Smooth muscle cell (in vitro differentiated cells): ENCODE data around the gene KMT2C. TPM values are rescaled to one million over a fixed set of nuclear protein-coding genes. Genes with fewer than 3 reads are reported as not detected.
"Not testable (repeated sequence)": the region's sequence is repeated elsewhere in the genome, so short reads cannot be mapped to it uniquely, and the experiment has no call there.

Experiments used
- DNase-seq: peaks from one replicate; lab custom pipeline; 2025; ENCODE audit not compliant: unreplicated experiment; lab: John Stamatoyannopoulos, UW
- H2AFZ ChIP-seq: fragments of 200-600 bp; sonication (generic); 2 replicates; pipeline ENCODE4 v1.6.0; 2016; ENCODE audit warnings: antibody characterized with exemption, low read depth, mild to moderate bottlenecking
- H3F3A ChIP-seq: fragments of 200-600 bp; sonication (generic); 2 replicates; pipeline ENCODE4 v1.6.0; 2017; ENCODE audit warnings: antibody characterized with exemption, low read depth
- H3K27ac ChIP-seq: fragments of 200-600 bp; sonication (generic); 2 replicates; pipeline ENCODE4 v1.5.1; 2016; ENCODE audit warnings: low read depth, mild to moderate bottlenecking
- H3K27me3 ChIP-seq: fragments of 200-600 bp; sonication (generic); 2 replicates; pipeline ENCODE4 v1.6.1; 2016; ENCODE audit warnings: low read depth, mild to moderate bottlenecking
- H3K36me3 ChIP-seq: fragments of 200-600 bp; sonication (generic); 2 replicates; pipeline ENCODE4 v1.5.1; 2016; ENCODE audit warnings: low read depth
- H3K4me1 ChIP-seq: fragments of 200-600 bp; sonication (generic); 2 replicates; pipeline ENCODE4 v1.5.1; 2016; ENCODE audit warnings: low read depth
- H3K4me2 ChIP-seq: fragments of 200-600 bp; sonication (generic); 2 replicates; pipeline ENCODE4 v1.6.0; 2016; ENCODE audit warnings: mild to moderate bottlenecking
- H3K4me3 ChIP-seq: fragments of 200-600 bp; sonication (generic); 2 replicates; pipeline ENCODE4 v1.5.1; 2016; ENCODE audit warnings: mild to moderate bottlenecking
- H3K79me2 ChIP-seq: fragments of 200-600 bp; sonication (generic); 2 replicates; pipeline ENCODE4 v1.6.0; 2016; ENCODE audit warnings: low read depth, mild to moderate bottlenecking
- H3K9ac ChIP-seq: fragments of 200-600 bp; sonication (generic); 2 replicates; pipeline ENCODE4 v1.6.0; 2016; ENCODE audit warnings: low read depth
- H3K9me3 ChIP-seq: fragments of 200-600 bp; sonication (generic); replicated peaks from 2 replicates; pipeline ENCODE4 v1.5.1; 2016; ENCODE audit warnings: low read depth
- H4K20me1 ChIP-seq: fragments of 200-600 bp; sonication (generic); 2 replicates; pipeline ENCODE4 v1.6.0; 2016; ENCODE audit warnings: low read depth
- WGBS: methylation state at CpG from one replicate; pipeline ENCODE4 v1.1.7; 2016; ENCODE audit warnings: low lambda C conversion rate; 5-methylcytosine and 5-hydroxymethylcytosine counted together
- polyA plus RNA-seq: library from polyadenylated mRNA; unstranded; fragments of >200 nt; fragmentation: Nextera tagmentation; extraction: Ambion mirVana; gene quantifications from 2 replicates; pipeline ENCODE4 v1.2.1, GENCODE V29; 2016
- total RNA-seq: library from RNA; depleted of rRNA; stranded (reverse); fragments of >200 nt; gene quantifications from 2 replicates; pipeline ENCODE4 v1.2.3, GENCODE V29; 2014
- TF ChIP-seq, protein P1 (sequence below): fragments of 200-600 bp; sonication (generic); IDR thresholded peaks from 2 replicates; pipeline ENCODE4 v1.5.1; 2017; ENCODE audit warnings: borderline replicate concordance, mild to moderate bottlenecking, antibody characterized with exemption; ENCODE audit not compliant: insufficient read depth, poor library complexity, severe bottlenecking

KMT2C gene
- total and polyA plus RNA-seq, 2 experiments from 2014 or later: 10.1 to 36.7 TPM

- not testable (repeated sequence) for H3K36me3 ChIP-seq, H3K9ac ChIP-seq, H3F3A ChIP-seq, H3K4me3 ChIP-seq, H2AFZ ChIP-seq, H3K9me3 ChIP-seq, DNase-seq, H3K27me3 ChIP-seq
- Histone ChIP-seq H3K27ac (peak overlapping the region; percentile 7), H4K20me1 (peaks cover 97% of the 10 kb centered on the region), H3K4me1 (peaks cover 16% of the 10 kb centered on the region), H3K79me2 (peaks cover 94% of the 10 kb centered on the region), H3K4me2 (peak overlapping the region; percentile 5)
- WGBS: 54% methylated on average over 4 of the region's 4 CpGs
Observed at GRCh38 chr7:152384235-152385200, 51.3 kb downstream of the KMT2C start.

DNA sequence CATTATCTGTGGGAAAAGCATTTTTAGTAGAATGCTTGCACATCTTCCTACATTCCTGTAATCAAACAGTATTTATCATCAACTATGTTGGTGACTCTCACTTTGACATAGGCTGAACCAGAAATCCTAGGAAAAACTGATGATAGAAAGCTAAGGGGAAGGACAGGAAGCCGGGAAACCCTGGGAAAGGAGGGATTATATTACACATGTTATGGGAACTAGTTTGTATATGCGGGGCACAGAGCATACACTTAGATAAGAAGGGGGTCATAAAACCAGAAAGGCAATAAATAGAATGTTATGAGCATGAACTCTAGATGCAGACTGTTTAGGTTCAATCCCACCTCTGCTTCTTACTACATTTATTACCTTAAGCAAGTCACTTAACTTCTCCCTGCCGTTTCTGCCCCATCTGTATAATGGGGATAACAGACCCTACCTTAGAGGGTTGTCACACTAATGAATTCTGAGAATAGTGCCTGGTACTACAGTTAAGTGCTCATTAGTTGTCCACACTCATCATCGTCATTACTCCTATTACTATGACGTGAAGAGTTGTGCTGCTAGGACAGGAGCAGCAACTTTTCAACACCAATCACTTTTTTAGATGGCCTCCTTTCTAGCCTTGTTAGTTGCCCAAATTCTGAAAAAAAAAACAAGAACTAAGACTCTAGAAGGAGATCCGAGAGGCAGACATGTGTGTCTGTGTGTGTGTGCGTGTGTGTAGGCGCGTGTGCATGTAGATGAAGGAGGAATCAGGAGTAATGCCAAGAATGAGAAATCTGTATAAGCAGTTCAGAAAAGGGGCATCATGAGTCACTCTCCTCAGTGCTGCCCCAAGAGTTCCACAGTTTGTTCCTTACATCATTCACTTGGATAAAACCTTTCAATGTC lies 52.2 kb downstream of the KMT2C start:
- no peak overlapping the region for H3K9ac ChIP-seq
- peaks cover 97% of the 10 kb centered on the region for H4K20me1 ChIP-seq
- peak overlapping the region; percentile 18 for H3K27ac ChIP-seq
- peaks cover 94% of the 10 kb centered on the region for H3K79me2 ChIP-seq
- H3F3A ChIP-seq: no peaks in the 10 kb centered on the region
- no peaks in the 10 kb centered on the region for H3K27me3 ChIP-seq
- H3K4me3 ChIP-seq: no peak overlapping the region
- peak overlapping the region; percentile 5 for H3K4me2 ChIP-seq
- no peaks in the 10 kb centered on the region for H3K36me3 ChIP-seq
- H3K4me1 ChIP-seq: peaks cover 16% of the 10 kb centered on the region
- H2AFZ ChIP-seq: no peak overlapping the region
- H3K9me3 ChIP-seq: no peaks in the 10 kb centered on the region
- TF ChIP-seq, protein P1, sequence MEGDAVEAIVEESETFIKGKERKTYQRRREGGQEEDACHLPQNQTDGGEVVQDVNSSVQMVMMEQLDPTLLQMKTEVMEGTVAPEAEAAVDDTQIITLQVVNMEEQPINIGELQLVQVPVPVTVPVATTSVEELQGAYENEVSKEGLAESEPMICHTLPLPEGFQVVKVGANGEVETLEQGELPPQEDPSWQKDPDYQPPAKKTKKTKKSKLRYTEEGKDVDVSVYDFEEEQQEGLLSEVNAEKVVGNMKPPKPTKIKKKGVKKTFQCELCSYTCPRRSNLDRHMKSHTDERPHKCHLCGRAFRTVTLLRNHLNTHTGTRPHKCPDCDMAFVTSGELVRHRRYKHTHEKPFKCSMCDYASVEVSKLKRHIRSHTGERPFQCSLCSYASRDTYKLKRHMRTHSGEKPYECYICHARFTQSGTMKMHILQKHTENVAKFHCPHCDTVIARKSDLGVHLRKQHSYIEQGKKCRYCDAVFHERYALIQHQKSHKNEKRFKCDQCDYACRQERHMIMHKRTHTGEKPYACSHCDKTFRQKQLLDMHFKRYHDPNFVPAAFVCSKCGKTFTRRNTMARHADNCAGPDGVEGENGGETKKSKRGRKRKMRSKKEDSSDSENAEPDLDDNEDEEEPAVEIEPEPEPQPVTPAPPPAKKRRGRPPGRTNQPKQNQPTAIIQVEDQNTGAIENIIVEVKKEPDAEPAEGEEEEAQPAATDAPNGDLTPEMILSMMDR: no peak
- 56% methylated on average over 9 of the region's 9 CpGs for WGBS
- DNase-seq: no peak

GRCh38 chr7:152382244-152382643 lies 53.6 kb downstream of the KMT2C start:
- H3K4me2 ChIP-seq: no peak overlapping the region
- DNase-seq: no peak
- TF ChIP-seq, protein P1: no peak
- no peak overlapping the region for H3K4me3 ChIP-seq
- H3K9ac ChIP-seq: no peak overlapping the region
- H3K79me2 ChIP-seq: peaks cover 91% of the 10 kb centered on the region
- H3F3A ChIP-seq: no peaks in the 10 kb centered on the region
- H3K27me3 ChIP-seq: no peaks in the 10 kb centered on the region
- H3K27ac ChIP-seq: no peak overlapping the region
- H3K36me3 ChIP-seq: no peaks in the 10 kb centered on the region
- peaks cover 93% of the 10 kb centered on the region for H4K20me1 ChIP-seq
- H3K4me1 ChIP-seq: peaks cover 16% of the 10 kb centered on the region
- 58% methylated on average over 1 of the region's 1 CpG for WGBS
- no peak overlapping the region for H2AFZ ChIP-seq
- no peaks in the 10 kb centered on the region for H3K9me3 ChIP-seq

DNA sequence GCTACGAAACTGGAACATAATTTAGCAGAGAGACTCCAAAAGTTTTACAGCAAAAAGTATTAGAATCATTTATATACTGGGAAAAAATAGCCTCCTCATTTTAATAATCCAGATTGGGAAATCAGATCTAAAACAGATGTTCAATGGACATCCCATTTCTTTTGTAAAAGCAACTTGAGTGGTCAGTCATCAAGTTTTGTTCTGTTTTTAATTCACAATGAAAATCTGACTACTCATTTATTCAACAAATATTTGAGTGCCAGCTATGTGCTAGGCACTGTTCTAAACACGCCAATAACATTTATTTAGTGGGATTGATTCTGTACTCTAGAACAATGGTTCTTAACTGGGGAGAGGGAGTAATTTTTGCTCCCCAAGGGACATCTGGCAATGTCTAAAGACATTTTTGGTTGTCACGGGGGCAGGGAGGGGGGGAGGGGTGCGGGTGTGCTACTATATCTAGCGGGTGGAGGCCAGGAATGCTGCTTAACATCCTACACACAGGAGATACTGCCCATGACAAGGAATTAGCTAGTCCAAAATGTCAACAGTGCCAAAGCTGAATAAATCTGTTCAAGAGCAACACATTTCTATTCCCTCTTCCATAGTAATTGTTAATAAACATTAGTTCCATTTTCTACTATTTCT lies 54.7 kb downstream of the KMT2C start:
- Histone ChIP-seq H3K79me2 (peaks cover 94% of the 10 kb centered on the region), H3K4me1 (peaks cover 16% of the 10 kb centered on the region), H4K20me1 (peaks cover 93% of the 10 kb centered on the region)
- not testable (repeated sequence) for H3K36me3 ChIP-seq, H3K9me3 ChIP-seq, H3K27me3 ChIP-seq, H3F3A ChIP-seq, DNase-seq, H2AFZ ChIP-seq, H3K4me3 ChIP-seq, H3K9ac ChIP-seq, H3K4me2 ChIP-seq, H3K27ac ChIP-seq
- WGBS: 52% methylated on average over 5 of the region's 5 CpGs

DNA sequence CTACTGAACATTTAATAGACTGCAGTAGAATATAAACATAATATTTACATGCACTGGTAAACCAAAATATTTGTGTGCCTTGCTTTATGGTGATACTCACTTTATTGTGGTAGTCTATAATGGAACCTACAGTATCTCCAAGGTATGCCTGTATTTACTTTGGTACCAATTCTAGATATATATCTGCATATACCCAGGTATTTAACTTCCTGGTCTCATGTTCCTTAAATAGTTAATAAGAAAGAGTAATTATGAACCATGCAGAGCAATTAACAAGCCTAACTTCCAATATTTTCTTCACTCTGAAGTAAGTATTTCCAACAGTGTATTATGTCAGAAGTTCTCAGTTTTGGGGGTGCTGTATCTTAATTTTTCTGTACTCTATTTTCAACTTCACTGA lies 57.3 kb downstream of the KMT2C start:
- not testable (repeated sequence) for H2AFZ ChIP-seq, H3K9me3 ChIP-seq, H3K27ac ChIP-seq, H3K27me3 ChIP-seq, DNase-seq, H3K4me2 ChIP-seq, H3K4me3 ChIP-seq, H3K9ac ChIP-seq, H3F3A ChIP-seq, H3K36me3 ChIP-seq
- peaks cover 96% of the 10 kb centered on the region for H4K20me1 ChIP-seq
- H3K79me2 ChIP-seq: peaks cover 97% of the 10 kb centered on the region
- H3K4me1 ChIP-seq: peaks cover 16% of the 10 kb centered on the region

DNA sequence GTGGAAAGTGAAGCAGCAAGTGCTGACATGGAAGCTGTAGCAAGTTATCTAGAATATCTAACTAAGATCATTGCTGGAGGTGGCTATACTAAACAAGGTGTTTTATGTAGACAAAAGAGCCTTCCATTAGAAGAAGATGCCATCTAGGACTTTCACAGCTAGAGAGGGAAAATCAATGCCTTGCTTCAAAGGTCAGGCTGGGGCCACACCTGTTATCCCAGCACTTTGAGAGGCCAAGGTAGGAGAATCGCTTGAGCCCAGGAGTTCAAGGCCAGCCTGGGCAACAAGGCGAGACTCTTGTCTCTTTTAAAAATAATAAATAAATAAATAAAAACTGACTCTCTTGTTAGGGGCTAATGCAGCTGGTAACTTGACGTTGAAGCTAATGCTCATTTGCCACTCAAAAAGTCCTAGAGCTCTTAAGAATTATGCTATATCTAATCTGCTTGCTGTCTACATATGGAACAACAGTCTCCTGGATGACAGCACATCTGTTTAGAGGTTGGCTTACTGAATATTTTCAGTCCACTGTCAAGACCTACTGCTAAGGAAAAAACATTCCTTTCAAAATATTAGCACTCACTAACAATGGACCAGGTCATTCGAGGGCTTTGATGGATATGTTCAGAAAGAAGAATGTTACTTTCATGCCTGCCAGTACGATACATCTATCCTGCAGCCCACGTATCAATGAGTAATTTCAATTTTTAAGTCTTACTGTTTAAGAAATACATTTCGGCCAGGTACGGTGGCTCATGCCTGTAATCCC lies 58.9 kb downstream of the KMT2C start:
- H3K4me2 ChIP-seq, H3K27ac ChIP-seq, H3F3A ChIP-seq, H3K9me3 ChIP-seq, H2AFZ ChIP-seq, H3K4me1 ChIP-seq, H3K4me3 ChIP-seq, H3K36me3 ChIP-seq, H3K27me3 ChIP-seq, H3K9ac ChIP-seq, DNase-seq: not testable (repeated sequence)
- Histone ChIP-seq H3K79me2 (peaks cover 97% of the 10 kb centered on the region), H4K20me1 (peaks cover 96% of the 10 kb centered on the region)
- WGBS: 91% methylated on average over 8 of the region's 8 CpGs
